CD4-positive, alpha-beta T cell treated with Interleukin-15 for 4 hours (primary cell): ENCODE data around the gene RNF145.
"Not testable (repeated sequence)": the region's sequence is repeated elsewhere in the genome, so short reads cannot be mapped to it uniquely, and the experiment has no call there.

Experiments
- DNase-seq: peaks from one replicate; pipeline ENCODE4 v3.0.0-alpha.2; 2020; ENCODE audit warnings: low spot score

The RNF145 gene

GRCh38 chr5:159189310-159189709 lies 20.0 kb downstream of the RNF145 start:
- DNase-seq: no peak

- DNase-seq: no peak
Measured at GRCh38 chr5:159187719-159188118, 21.6 kb downstream of the RNF145 start.

GRCh38 chr5:159186319-159186718 lies 23.0 kb downstream of the RNF145 start:
- DNase-seq: no peak

GRCh38 chr5:159185773-159186172 lies 23.6 kb downstream of the RNF145 start:
- DNase-seq: no peak

- DNase-seq: peak; percentile 36
Measured at GRCh38 chr5:159184858-159185381, 24.4 kb downstream of the RNF145 start.

- no peak for DNase-seq
Measured at GRCh38 chr5:159184236-159184635, 25.1 kb downstream of the RNF145 start.

GRCh38 chr5:159183247-159183646 lies 26.1 kb downstream of the RNF145 start:
- no peak for DNase-seq

GRCh38 chr5:159182691-159183090 lies 26.7 kb downstream of the RNF145 start:
- DNase-seq: no peak

GRCh38 chr5:159181651-159182050 lies 27.7 kb downstream of the RNF145 start:
- DNase-seq: no peak

GRCh38 chr5:159181152-159181551 lies 28.2 kb downstream of the RNF145 start:
- DNase-seq: no peak

- no peak for DNase-seq
Measured at GRCh38 chr5:159179529-159180305, 29.6 kb downstream of the RNF145 start.

- peak; percentile 35 for DNase-seq
Measured at GRCh38 chr5:159178978-159179377, 30.4 kb downstream of the RNF145 start.

- peak; percentile 22 for DNase-seq
Measured at GRCh38 chr5:159175547-159175946, 33.8 kb downstream of the RNF145 start.

- DNase-seq: no peak
Measured at GRCh38 chr5:159174511-159175168, 34.7 kb downstream of the RNF145 start.

- DNase-seq: no peak
Measured at GRCh38 chr5:159171274-159171673, 38.1 kb downstream of the RNF145 start.

GRCh38 chr5:159170021-159170420 lies 39.3 kb downstream of the RNF145 start:
- DNase-seq: no peak

- no peak for DNase-seq
Measured at GRCh38 chr5:159166416-159166815, 42.9 kb downstream of the RNF145 start.

GRCh38 chr5:159163701-159164046 lies 45.7 kb downstream of the RNF145 start:
- no peak for DNase-seq

- DNase-seq: no peak
Measured at GRCh38 chr5:159163027-159163700, 46.2 kb downstream of the RNF145 start.

GRCh38 chr5:159161361-159162214 lies 47.8 kb downstream of the RNF145 start:
- no peak for DNase-seq

GRCh38 chr5:159158553-159159091 lies 50.7 kb downstream of the RNF145 start:
- not testable (repeated sequence) for DNase-seq

GRCh38 chr5:159157552-159157951 lies 51.8 kb downstream of the RNF145 start:
- DNase-seq: no peak
